HG03280 (cell line): ENCODE measurements around the gene GNG8.
"Not testable (repeated sequence)": the region's sequence is repeated elsewhere in the genome, so short reads cannot be mapped to it uniquely, and the experiment has no call there.

Source experiments
- ATAC-seq: cut with Tn5 transposase; IDR thresholded peaks from one replicate; pipeline ENCODE4 v1.9.1; 2021; ENCODE audit warnings: mild to moderate bottlenecking, moderate library complexity; ENCODE audit not compliant: unreplicated experiment

GNG8 gene

GRCh38 chr19:46648060-46648960 lies 12.3 kb upstream of the GNG8 start:
- ATAC-seq: no peak

GRCh38 chr19:46646402-46646801 lies 10.4 kb upstream of the GNG8 start:
- no peak for ATAC-seq

- no peak for ATAC-seq
Measured at GRCh38 chr19:46644720-46645119, 8.7 kb upstream of the GNG8 start.

GRCh38 chr19:46640656-46641055 lies 4.7 kb upstream of the GNG8 start:
- ATAC-seq: no peak

- ATAC-seq: no peak
Measured at GRCh38 chr19:46639358-46640182, 3.6 kb upstream of the GNG8 start.

GRCh38 chr19:46637224-46637623 lies 1.2 kb upstream of the GNG8 start:
- no peak for ATAC-seq

- ATAC-seq: no peak
Measured at GRCh38 chr19:46634656-46635218, 1.3 kb downstream of the GNG8 start.

GRCh38 chr19:46634045-46634655 lies 1.9 kb downstream of the GNG8 start:
- peak; percentile 70 for ATAC-seq

GRCh38 chr19:46633130-46633529 lies 2.9 kb downstream of the GNG8 start:
- no peak for ATAC-seq

- no peak for ATAC-seq
Measured at GRCh38 chr19:46631481-46631880, 4.5 kb downstream of the GNG8 start.

- ATAC-seq: no peak
Measured at GRCh38 chr19:46630586-46631205, 5.3 kb downstream of the GNG8 start.

- no peak for ATAC-seq
Measured at GRCh38 chr19:46629546-46630025, 6.4 kb downstream of the GNG8 start.

- ATAC-seq: not testable (repeated sequence)
Measured at GRCh38 chr19:46628970-46629369, 7.0 kb downstream of the GNG8 start.

- ATAC-seq: no peak
Measured at GRCh38 chr19:46626446-46626845, 9.6 kb downstream of the GNG8 start.

- ATAC-seq: no peak
Measured at GRCh38 chr19:46625731-46626130, 10.3 kb downstream of the GNG8 start.

- no peak for ATAC-seq
Measured at GRCh38 chr19:46624958-46625661, 10.9 kb downstream of the GNG8 start, which contains the start of gene PTGIR. Gene PTGIR, minus strand, starts transcription at chr19:46625089. Its CDS starts 864 bp downstream, at chr19:46624225.

- ATAC-seq: no peak
Measured at GRCh38 chr19:46623915-46624502, 12.0 kb downstream of the GNG8 start.

GRCh38 chr19:46622118-46622446 lies 13.9 kb downstream of the GNG8 start:
- no peak for ATAC-seq
